Measurements from ENCODE around the gene EPB41L4A.

Gene EPB41L4A

GRCh38 chr5:112127861-112128260 lies 291.2 kb downstream of the EPB41L4A start:
- in situ Hi-C loops (cut with HindIII; ENCODE audit: low pct_unique_long_range_greater_than_20kb, low sequenced_read_pairs), result no loop called here
- no peak for TF ChIP-seq JUND (IDR thresholded peaks at IDR 0.05; ENCODE audit: low read depth)
- no peak for DNase-seq (ENCODE audit: low read depth in 1 of 2, low spot score in 1 of 2)

- no peak for DNase-seq (ENCODE audit: low read depth in 1 of 2, low spot score in 1 of 2)
- no peak for TF ChIP-seq JUND (IDR thresholded peaks at IDR 0.05; ENCODE audit: low read depth)
- in situ Hi-C loops (cut with HindIII; ENCODE audit: low pct_unique_long_range_greater_than_20kb, low sequenced_read_pairs), result no loop called here
These were observed 292.1 kb downstream of the EPB41L4A start for GRCh38 chr5:112126982-112127381.

DNA sequence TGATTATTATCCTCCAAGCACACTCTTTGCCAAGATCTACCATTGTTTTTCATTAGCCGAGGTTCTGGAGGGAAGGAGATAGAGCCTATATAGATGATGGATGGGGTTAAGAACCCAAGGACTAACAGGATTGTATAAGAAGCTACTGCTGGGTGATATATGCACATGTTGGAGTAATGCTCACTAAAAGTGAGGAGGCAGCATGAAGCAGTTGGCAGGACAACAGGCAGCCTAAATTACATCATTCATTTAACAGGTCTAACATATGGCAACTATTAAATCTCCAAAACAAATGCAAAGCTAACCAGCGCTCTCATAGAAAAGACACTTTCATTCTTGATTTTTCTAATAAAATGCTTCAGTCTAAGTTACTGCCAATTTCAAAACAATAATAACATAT lies 293.2 kb downstream of the EPB41L4A start:
- no peak for TF ChIP-seq JUND (IDR thresholded peaks at IDR 0.05; ENCODE audit: low read depth)
- in situ Hi-C loops (cut with HindIII; ENCODE audit: low pct_unique_long_range_greater_than_20kb, low sequenced_read_pairs), result no loop called here
- DNase-seq (ENCODE audit: low read depth in 1 of 2, low spot score in 1 of 2), result no peak

GRCh38 chr5:112124788-112125187 lies 294.3 kb downstream of the EPB41L4A start:
- TF ChIP-seq JUND (IDR thresholded peaks at IDR 0.05; ENCODE audit: low read depth), result no peak
- in situ Hi-C loops (cut with HindIII; ENCODE audit: low pct_unique_long_range_greater_than_20kb, low sequenced_read_pairs), result no loop called here
- DNase-seq (ENCODE audit: low read depth in 1 of 2, low spot score in 1 of 2), result no peak

DNA sequence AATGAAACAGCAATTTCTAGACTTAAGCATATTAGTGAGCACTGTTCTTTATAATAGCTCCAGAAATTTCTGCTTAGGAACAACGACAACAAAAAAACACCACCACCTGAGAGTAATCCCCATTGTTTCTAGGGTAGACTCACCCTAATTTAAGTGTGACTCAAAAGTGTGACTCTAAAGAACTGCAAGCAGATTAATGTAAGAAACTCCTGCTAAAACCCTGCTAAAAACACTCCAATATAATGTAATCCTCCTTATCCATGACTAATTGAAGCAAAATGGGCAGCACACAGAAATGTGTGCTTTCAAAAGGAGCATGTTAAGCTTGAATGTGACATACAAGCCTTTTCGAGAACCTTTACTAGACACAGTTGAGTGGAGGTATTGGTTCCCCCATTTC lies 296.0 kb downstream of the EPB41L4A start:
- no peak for TF ChIP-seq JUND (IDR thresholded peaks at IDR 0.05; ENCODE audit: low read depth)
- in situ Hi-C loops (cut with HindIII; ENCODE audit: low pct_unique_long_range_greater_than_20kb, low sequenced_read_pairs), result no loop called here
- DNase-seq (ENCODE audit: low read depth in 1 of 2, low spot score in 1 of 2), result no peak

DNA sequence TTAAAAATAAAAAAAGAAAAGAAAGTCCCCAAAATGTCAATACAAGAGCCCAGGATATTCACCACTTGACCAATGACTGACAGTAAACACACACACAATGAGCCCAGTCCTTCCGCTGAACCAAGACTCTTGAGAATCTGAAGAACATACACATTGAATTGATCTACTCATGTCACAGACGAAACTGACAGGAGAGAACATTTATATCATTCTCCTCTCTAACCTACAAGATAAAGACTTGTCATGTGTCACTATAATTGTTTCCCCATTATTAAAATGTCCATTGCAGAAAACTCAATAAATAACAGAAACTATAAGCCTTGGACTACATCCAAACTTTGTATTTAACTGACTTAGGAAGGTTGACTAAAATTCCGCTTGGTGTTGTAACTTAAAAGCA lies 296.7 kb downstream of the EPB41L4A start:
- no peak for TF ChIP-seq JUND (IDR thresholded peaks at IDR 0.05; ENCODE audit: low read depth)
- no peak for DNase-seq (ENCODE audit: low read depth in 1 of 2, low spot score in 1 of 2)
- in situ Hi-C loops (cut with HindIII; ENCODE audit: low pct_unique_long_range_greater_than_20kb, low sequenced_read_pairs), result no loop called here

DNA sequence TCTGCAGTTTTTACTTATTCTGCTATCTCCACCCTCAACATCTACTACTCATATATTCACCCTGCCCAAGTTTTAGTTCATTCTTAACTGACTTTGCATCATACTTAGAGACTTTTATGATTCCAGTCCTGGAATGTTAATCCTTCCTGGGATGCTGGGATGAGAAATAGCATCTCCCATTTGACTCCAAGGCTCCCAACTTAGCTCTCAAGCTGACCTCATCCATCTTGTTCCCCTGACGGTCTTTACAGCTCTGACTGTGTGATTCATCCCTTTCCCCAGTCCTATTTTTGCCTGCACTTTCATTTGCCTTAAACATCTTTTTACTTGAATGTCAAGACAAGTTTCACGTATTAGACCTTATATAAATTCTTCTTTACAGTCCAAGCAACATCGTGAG lies 297.8 kb downstream of the EPB41L4A start:
- DNase-seq (ENCODE audit: low read depth in 1 of 2, low spot score in 1 of 2), result no peak
- in situ Hi-C loops (cut with HindIII; ENCODE audit: low pct_unique_long_range_greater_than_20kb, low sequenced_read_pairs), result no loop called here
- no peak for TF ChIP-seq JUND (IDR thresholded peaks at IDR 0.05; ENCODE audit: low read depth)

- in situ Hi-C loops (cut with HindIII; ENCODE audit: low pct_unique_long_range_greater_than_20kb, low sequenced_read_pairs), result no loop called here
- TF ChIP-seq JUND (IDR thresholded peaks at IDR 0.05; ENCODE audit: low read depth), result no peak
- DNase-seq (ENCODE audit: low read depth in 1 of 2, low spot score in 1 of 2), result no peak
These were observed 299.1 kb downstream of the EPB41L4A start for GRCh38 chr5:112119969-112120368.

DNA sequence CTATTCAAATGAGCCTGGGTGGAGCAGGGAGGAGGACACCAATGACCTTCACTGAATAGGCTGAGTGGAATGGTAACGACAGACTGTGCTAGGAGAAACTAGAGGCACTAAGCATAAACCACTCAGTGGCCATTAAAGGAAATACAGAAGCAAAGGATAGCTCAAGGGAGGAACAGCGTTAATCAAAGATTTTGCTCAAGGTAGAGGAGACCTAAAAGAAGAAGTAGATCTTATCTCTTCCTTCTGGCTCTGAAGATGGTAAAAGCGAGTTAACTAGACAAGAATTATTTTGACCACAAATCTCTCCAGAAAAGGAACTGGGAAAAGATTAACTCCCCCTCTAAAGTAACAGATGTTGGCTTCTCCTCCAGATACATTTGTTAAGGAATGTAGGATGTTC lies 299.6 kb downstream of the EPB41L4A start:
- in situ Hi-C loops (cut with HindIII; ENCODE audit: low pct_unique_long_range_greater_than_20kb, low sequenced_read_pairs), result no loop called here
- TF ChIP-seq JUND (IDR thresholded peaks at IDR 0.05; ENCODE audit: low read depth), result no peak
- peak in 1 of 2 experiments; percentile 13 for DNase-seq (ENCODE audit: low read depth in 1 of 2, low spot score in 1 of 2)

DNA sequence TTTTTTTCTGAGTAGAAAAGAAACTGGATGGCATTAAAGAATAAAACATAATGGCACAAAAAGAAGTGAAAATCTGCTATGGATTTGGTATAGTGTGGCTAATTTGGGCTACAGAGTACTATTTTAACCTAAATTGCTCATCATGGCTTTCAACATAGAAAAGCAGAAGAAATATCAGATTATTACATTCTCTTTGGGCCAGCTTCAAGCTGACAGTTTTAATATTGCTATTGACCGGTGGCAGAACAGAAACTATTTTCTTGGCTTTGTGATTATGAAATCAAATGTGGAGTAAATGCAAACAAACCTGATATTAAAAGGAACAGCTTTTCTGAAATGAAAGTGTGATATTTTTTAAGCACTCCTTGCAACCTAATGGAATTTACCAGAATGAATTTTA lies 301.5 kb downstream of the EPB41L4A start:
- in situ Hi-C loops (cut with HindIII; ENCODE audit: low pct_unique_long_range_greater_than_20kb, low sequenced_read_pairs), result no loop called here
- TF ChIP-seq JUND (IDR thresholded peaks at IDR 0.05; ENCODE audit: low read depth), result no peak
- no peak for DNase-seq (ENCODE audit: low read depth in 1 of 2, low spot score in 1 of 2)

DNA sequence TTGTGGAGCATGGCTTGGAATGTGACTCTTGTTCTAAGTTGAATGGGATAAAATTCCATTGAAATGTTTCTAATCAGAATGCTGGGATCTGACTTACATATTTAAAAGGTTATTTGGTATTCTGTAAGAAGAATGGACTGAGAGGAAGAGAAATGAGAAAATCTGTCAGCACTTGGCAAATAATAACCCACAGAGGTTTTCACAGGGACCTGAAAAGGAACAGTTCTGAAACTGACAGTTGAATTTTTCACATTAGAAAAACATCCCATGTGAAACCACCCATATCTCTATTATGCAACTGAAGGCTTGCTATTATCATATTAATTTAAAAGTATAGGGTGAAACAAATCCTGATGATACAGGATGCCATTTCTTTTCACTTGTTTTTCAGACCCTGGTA lies 302.7 kb downstream of the EPB41L4A start:
- in situ Hi-C loops (cut with HindIII; ENCODE audit: low pct_unique_long_range_greater_than_20kb, low sequenced_read_pairs), result no loop called here
- no peak for TF ChIP-seq JUND (IDR thresholded peaks at IDR 0.05; ENCODE audit: low read depth)
- DNase-seq (ENCODE audit: low read depth in 1 of 2, low spot score in 1 of 2), result no peak

GRCh38 chr5:112113565-112113964 lies 305.5 kb downstream of the EPB41L4A start:
- TF ChIP-seq JUND (IDR thresholded peaks at IDR 0.05; ENCODE audit: low read depth), result no peak
- in situ Hi-C loops (cut with HindIII; ENCODE audit: low pct_unique_long_range_greater_than_20kb, low sequenced_read_pairs), result no loop called here

More at GRCh38 chr5:112113565-112113964, 305.5 kb downstream of the EPB41L4A start:
- DNase-seq (ENCODE audit: low read depth in 1 of 2, low spot score in 1 of 2), result no peak
